Measurements from ENCODE around the gene PDHX.
"Not testable (repeated sequence)": the region's sequence is repeated elsewhere in the genome, so short reads cannot be mapped to it uniquely, and the experiment has no call there.

DNA sequence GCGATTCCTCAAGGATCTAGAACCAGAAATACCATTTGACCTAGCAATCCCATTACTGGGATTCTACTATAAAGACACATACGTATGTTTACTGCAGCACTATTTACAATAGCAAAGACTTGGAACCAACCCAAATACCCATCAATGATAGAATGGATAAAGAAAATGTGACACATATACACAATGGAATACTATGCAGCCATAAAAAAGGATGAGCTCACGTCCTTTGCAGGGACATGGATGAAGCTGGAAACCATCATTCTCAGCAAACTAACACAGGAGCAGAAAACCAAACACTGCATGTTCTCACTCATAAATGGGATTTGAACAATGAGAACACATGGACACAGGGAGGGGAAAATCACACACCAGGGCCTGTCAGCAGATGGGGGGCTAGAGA lies 20.2 kb upstream of the PDHX start:
- TF ChIP-seq, protein P1, sequence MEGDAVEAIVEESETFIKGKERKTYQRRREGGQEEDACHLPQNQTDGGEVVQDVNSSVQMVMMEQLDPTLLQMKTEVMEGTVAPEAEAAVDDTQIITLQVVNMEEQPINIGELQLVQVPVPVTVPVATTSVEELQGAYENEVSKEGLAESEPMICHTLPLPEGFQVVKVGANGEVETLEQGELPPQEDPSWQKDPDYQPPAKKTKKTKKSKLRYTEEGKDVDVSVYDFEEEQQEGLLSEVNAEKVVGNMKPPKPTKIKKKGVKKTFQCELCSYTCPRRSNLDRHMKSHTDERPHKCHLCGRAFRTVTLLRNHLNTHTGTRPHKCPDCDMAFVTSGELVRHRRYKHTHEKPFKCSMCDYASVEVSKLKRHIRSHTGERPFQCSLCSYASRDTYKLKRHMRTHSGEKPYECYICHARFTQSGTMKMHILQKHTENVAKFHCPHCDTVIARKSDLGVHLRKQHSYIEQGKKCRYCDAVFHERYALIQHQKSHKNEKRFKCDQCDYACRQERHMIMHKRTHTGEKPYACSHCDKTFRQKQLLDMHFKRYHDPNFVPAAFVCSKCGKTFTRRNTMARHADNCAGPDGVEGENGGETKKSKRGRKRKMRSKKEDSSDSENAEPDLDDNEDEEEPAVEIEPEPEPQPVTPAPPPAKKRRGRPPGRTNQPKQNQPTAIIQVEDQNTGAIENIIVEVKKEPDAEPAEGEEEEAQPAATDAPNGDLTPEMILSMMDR (IDR thresholded peaks at IDR 0.05) = not testable (repeated sequence)
- not testable (repeated sequence) for TF ChIP-seq POLR2A (IDR thresholded peaks at IDR 0.05)

Data from heart left ventricle (tissue), 13 donors.